Measurements from ENCODE around the gene TSPAN18.

Gene TSPAN18

GRCh38 chr11:44737245-44738085 lies 10.7 kb downstream of the TSPAN18 start:
- no peak for DNase-seq (ENCODE audit: low read depth in 2 of 2)

GRCh38 chr11:44738791-44739190 lies 12.0 kb downstream of the TSPAN18 start:
- no peak for DNase-seq (ENCODE audit: low read depth in 2 of 2)

GRCh38 chr11:44740967-44741366 lies 14.2 kb downstream of the TSPAN18 start:
- no peak for DNase-seq (ENCODE audit: low read depth in 2 of 2)

- no peak for DNase-seq (ENCODE audit: low read depth in 2 of 2)
Observed at GRCh38 chr11:44741976-44742375, 15.2 kb downstream of the TSPAN18 start.

GRCh38 chr11:44742508-44743246 lies 15.9 kb downstream of the TSPAN18 start:
- no peak for DNase-seq (ENCODE audit: low read depth in 2 of 2)

- DNase-seq (ENCODE audit: low read depth in 2 of 2): no peak
Observed at GRCh38 chr11:44743326-44743725, 16.6 kb downstream of the TSPAN18 start.

- DNase-seq (ENCODE audit: low read depth in 2 of 2): no peak
Observed at GRCh38 chr11:44743959-44744557, 17.3 kb downstream of the TSPAN18 start.

GRCh38 chr11:44746894-44747293 lies 20.1 kb downstream of the TSPAN18 start:
- DNase-seq (ENCODE audit: low read depth in 2 of 2): no peak

- DNase-seq (ENCODE audit: low read depth in 2 of 2): no peak
Observed at GRCh38 chr11:44747316-44747715, 20.6 kb downstream of the TSPAN18 start.

- no peak for DNase-seq (ENCODE audit: low read depth in 2 of 2)
Observed at GRCh38 chr11:44747836-44748235, 21.1 kb downstream of the TSPAN18 start.

GRCh38 chr11:44748606-44749005 lies 21.8 kb downstream of the TSPAN18 start:
- DNase-seq (ENCODE audit: low read depth in 2 of 2): no peak

GRCh38 chr11:44749189-44749588 lies 22.4 kb downstream of the TSPAN18 start:
- DNase-seq (ENCODE audit: low read depth in 2 of 2): no peak

GRCh38 chr11:44750551-44751465 lies 24.0 kb downstream of the TSPAN18 start:
- DNase-seq (ENCODE audit: low read depth in 2 of 2): no peak

GRCh38 chr11:44752300-44752699 lies 25.5 kb downstream of the TSPAN18 start:
- no peak for DNase-seq (ENCODE audit: low read depth in 2 of 2)

- DNase-seq (ENCODE audit: low read depth in 2 of 2): no peak
Observed at GRCh38 chr11:44752713-44753112, 26.0 kb downstream of the TSPAN18 start.

- DNase-seq (ENCODE audit: low read depth in 2 of 2): no peak
Observed at GRCh38 chr11:44753961-44754645, 27.3 kb downstream of the TSPAN18 start.

GRCh38 chr11:44754876-44755555 lies 28.3 kb downstream of the TSPAN18 start:
- no peak for DNase-seq (ENCODE audit: low read depth in 2 of 2)

- no peak for DNase-seq (ENCODE audit: low read depth in 2 of 2)
Observed at GRCh38 chr11:44755556-44756523, 29.1 kb downstream of the TSPAN18 start.

- DNase-seq (ENCODE audit: low read depth in 2 of 2): no peak
Observed at GRCh38 chr11:44758983-44759382, 32.2 kb downstream of the TSPAN18 start.
